Testis (tissue), 2 donors: Measurements from ENCODE around the gene ALDH3B2.

Source experiments
- POLR2A ChIP-seq: fragments of 450-650 bp; IDR thresholded peaks from one replicate; pipeline ENCODE4 v1.6.1; 2017; ENCODE audit warnings: antibody characterized with exemption, mild to moderate bottlenecking, moderate library complexity
- TF ChIP-seq, protein P1 (sequence below), 3 experiments: fragments of 450-650 bp in 2 of 3; fragments of 200-600 bp in 1 of 3; sonication (generic) in 1 of 3; IDR thresholded peaks; one replicate each; pipeline ENCODE4 v1.5.1; 2016 to 2019; ENCODE audit warnings: antibody characterized with exemption in 3 of 3, mild to moderate bottlenecking in 2 of 3, moderate library complexity in 1 of 3

- TF ChIP-seq, protein P1, sequence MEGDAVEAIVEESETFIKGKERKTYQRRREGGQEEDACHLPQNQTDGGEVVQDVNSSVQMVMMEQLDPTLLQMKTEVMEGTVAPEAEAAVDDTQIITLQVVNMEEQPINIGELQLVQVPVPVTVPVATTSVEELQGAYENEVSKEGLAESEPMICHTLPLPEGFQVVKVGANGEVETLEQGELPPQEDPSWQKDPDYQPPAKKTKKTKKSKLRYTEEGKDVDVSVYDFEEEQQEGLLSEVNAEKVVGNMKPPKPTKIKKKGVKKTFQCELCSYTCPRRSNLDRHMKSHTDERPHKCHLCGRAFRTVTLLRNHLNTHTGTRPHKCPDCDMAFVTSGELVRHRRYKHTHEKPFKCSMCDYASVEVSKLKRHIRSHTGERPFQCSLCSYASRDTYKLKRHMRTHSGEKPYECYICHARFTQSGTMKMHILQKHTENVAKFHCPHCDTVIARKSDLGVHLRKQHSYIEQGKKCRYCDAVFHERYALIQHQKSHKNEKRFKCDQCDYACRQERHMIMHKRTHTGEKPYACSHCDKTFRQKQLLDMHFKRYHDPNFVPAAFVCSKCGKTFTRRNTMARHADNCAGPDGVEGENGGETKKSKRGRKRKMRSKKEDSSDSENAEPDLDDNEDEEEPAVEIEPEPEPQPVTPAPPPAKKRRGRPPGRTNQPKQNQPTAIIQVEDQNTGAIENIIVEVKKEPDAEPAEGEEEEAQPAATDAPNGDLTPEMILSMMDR (IDR thresholded peaks at IDR 0.05): no peak
- no peak for TF ChIP-seq POLR2A
Observed at GRCh38 chr11:67646535-67647336, 27.7 kb downstream of the ALDH3B2 start.
